ENCODE results near the gene PTPRM.

GRCh38 chr18:8142932-8143331 lies 575.8 kb downstream of the PTPRM start:
- no peak for TF ChIP-seq CTCF (IDR thresholded peaks at IDR 0.05; ENCODE audit: poor library complexity, severe bottlenecking)
- TF ChIP-seq EZH2 (IDR thresholded peaks at IDR 0.05; ENCODE audit: borderline replicate concordance, insufficient read depth, low read length, poor library complexity, severe bottlenecking), result no peak
- no peak for TF ChIP-seq REST (IDR thresholded peaks at IDR 0.05; ENCODE audit: borderline replicate concordance)
- TF ChIP-seq POLR2AphosphoS5 (IDR thresholded peaks at IDR 0.05), result no peak
- TF ChIP-seq EP300 (conservative IDR thresholded peaks at IDR 0.05; ENCODE audit: poor library complexity, severe bottlenecking), result no peak
- TF ChIP-seq TAF1 (IDR thresholded peaks at IDR 0.05; ENCODE audit: low read depth), result no peak
- TF ChIP-seq RAD21 (conservative IDR thresholded peaks at IDR 0.05), result no peak
